GM19240 (cell line): ENCODE measurements around the gene LRRC75B.

Experiments used
- DNase-seq: peaks from one replicate; pipeline ENCODE4 v3.0.0; 2011; ENCODE audit warnings: low spot score; ENCODE audit not compliant: insufficient read length

Gene LRRC75B

DNA sequence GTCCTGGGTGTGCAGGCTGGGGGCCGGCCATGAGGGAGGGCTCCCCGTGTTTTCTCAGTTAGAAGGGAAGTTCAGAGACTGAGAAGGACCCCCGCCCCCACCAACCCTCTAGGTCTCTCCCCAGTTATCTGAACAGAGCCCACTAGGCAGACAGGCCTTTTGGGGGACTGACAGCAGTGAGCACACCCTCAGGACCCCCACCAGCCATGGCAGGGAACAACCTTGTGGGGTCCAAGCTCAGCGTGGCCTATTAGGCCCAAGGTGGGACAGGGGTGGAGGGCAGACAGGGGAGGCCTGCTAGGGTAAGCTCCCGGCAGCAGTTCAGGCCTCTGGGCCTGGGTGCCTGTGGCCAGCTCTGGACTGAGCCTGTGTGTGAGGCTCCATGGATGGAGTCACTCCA, 5.6 kb downstream of the LRRC75B start:
- no peak for DNase-seq

- no peak for DNase-seq
These were observed 6.8 kb downstream of the LRRC75B start for GRCh38 chr22:24585927-24586546.

DNA sequence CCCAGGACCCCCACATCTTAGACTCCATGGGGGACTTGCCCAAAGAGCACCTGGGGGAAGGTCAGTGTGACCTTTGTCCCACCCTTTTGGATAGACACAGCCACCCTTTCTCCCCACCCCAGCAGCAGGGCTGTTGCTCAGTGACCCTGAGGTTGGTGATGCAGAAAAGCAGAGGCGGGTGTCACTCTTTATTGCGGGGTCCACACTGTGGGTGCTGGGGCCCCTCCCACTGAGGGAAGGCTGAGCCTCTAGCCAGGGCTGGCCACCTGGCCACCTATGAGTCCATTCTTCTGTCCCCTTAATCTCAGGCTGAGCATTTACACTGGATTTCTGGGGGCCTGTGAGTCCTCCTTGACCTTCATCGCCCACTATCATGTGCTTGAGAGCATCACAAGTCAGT, 7.4 kb downstream of the LRRC75B start:
- no peak for DNase-seq

DNA sequence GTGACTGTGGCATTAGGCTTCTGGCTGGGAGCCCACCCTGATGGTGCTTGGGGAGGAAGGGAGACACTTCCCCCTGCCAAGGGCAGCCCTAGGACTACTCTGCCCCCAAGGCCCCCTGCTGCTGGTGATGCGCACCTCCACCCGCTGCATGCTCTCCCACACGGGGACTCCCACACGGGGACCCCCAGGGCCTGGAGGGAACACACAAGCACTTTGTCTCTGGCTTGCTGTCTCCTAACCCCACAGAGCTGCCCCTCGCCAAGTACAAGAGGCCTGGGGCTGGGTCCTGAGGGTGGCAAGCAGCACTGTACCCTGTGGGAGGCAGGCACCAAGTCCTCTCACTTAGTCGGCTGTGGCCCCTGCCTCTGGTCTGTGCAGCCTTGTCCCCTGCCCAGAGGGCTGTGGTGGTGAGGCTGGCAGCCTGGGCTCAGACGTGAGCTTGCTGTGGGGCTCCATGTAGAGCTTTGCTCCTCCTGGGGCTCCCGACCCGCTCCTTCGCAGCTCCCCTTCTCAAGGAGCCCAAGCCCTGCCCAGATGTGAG, 7.9 kb downstream of the LRRC75B start:
- DNase-seq = no peak

DNA sequence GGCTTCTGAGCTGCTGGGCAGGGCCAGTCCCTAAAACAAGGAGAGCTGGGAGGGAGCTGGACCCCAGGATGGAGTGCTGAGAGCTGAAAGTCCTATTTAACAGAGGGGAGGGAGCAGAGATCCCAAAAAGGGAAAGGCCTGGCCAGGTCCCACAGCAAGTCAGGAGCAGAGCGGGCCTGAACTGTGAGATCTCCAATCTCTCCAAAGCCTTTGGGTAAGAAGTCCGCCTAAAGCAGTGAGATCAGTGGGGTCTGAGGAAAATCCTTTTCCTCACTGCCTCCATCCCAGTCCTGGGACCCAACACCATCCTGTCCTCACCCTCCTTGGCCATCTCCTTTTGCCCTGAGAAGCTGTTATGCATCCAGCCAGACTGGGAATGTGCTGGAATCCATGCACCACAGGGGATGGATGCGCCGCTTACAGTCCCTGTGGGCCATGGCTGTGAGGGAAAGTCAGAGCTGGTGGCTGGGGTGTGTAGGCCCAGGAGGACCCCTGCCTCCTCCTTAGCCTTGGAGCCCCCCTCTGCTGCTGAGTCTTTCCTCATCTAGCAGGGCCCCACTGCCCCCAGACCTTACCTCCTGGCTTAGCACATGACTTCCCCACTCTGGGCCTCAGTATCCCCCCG, 8.6 kb downstream of the LRRC75B start:
- no peak for DNase-seq

GRCh38 chr22:24583221-24584165, 9.4 kb downstream of the LRRC75B start:
- no peak for DNase-seq

DNA sequence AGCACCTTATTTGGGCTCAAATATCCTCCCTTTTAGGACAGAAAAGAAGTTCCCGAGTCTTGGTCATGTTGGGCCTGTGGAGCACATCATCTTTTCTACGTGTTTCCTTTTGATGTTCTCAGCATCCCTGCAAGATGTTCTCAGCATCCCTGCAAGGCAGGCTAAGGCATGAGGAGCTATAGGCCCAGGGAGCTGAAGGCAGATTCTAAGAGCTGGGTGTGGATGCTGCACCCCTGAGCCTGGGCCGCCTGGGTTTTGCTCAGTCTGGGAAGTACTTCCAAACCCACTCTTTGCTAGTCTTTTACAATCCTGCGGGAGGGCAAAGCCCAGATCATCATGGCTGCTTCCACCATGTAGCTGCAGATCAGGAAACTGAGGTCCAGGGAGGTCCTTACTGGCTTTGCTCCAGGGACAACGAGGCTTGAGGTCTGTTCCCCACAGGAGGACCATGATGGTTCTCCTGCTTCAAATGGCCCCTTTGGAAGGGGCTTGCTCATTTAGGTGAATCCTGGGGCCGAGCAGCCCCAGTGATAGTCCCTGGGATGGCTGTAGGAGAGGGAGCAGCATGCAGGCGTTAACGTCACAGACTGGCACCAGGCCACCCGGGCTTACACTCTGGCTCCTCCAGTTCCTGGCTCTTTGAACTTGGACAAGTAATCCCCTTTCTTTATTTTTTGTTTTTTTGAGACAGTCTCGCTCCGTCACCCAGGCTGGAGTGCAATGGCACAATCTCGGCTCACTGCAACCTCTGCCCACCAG, 10.6 kb downstream of the LRRC75B start:
- DNase-seq = no peak

DNA sequence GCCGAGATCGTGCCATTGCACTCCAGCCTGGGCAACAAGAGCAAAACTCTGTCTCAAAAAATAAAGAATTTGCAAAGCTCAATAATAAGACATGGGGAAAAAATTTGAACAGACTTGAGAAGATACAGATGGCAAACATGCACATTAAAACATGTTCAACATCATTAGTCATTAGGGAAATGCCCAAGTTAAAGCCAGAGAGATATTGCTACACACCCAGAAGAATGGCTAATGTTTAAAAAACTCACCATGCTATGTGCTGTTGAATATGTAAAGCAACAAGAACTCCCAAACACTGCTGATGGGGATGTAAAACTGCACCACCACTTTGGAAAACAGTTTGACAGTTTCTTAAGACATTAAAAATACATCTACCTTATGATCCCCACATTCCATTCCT, 12.6 kb downstream of the LRRC75B start:
- no peak for DNase-seq

DNA sequence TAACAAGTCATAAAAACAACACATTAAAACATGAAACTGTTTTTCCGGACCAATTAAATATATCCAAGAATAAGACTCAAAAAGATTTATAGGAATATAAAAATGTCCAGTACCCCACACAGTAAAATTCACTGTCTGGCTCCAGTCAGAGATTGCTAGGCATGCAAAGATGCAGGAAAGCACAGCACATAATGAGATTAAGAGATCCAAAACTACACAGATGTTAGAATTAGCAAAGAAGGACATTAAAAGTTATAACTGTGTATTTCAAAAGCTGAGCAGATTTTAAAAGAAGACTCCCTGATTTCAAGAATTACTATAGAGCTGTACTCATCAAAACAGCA, 13.6 kb downstream of the LRRC75B start:
- DNase-seq = no peak

- no peak for DNase-seq
These were observed 14.3 kb downstream of the LRRC75B start for GRCh38 chr22:24578355-24579257.

- no peak for DNase-seq
These were observed 16.1 kb downstream of the LRRC75B start for GRCh38 chr22:24576778-24577177.

GRCh38 chr22:24571266-24571665, 21.6 kb downstream of the LRRC75B start:
- no peak for DNase-seq

DNA sequence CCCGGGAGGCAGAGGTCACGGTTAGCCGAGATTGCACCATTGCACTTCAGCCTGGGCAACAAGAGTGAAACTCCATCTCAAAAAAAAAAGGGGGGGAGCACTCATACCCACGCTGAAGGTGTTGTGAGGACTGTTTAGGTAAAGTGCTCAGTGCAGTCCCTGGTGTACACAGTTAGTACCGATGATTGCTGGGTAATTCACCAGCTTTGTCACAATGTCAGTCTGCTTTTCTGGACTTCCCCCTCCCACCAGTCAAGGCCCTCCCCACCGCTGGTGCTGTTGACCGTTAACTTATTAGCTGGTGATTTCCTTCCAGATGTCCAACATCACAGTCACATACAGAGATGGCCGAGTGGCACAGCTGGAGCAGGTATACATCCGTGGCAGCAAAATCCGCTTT, 25.2 kb downstream of the LRRC75B start:
- no peak for DNase-seq

DNA sequence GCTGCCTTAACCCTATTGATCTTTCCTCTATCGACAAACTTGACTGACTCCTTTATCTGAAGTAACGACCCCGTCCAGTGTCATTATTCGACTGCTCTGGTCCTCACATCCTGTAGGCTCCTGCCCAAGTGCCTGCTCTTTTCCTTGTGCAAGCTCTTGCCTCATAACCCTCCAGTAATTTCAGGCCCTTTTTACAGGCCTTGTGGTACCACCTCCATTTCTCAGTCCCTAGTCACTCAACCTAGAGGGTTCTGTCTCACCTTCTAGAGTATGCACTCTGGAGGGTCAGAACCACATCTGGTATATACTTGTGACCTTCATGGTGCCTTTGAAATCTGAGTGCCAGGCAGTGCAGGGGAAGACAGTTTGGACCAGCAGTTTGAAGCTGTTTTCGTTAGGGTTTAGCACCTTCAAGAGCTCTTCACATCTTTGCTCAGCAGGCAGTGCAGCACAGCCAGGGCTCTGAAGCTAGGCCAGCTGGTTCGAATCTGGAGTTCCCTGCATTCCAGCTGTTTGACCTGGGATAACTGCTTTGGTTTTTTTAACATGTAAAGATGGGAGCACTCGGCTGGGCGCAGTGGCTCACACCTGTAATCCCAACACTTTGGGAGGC, 25.9 kb downstream of the LRRC75B start:
- DNase-seq = no peak

DNA sequence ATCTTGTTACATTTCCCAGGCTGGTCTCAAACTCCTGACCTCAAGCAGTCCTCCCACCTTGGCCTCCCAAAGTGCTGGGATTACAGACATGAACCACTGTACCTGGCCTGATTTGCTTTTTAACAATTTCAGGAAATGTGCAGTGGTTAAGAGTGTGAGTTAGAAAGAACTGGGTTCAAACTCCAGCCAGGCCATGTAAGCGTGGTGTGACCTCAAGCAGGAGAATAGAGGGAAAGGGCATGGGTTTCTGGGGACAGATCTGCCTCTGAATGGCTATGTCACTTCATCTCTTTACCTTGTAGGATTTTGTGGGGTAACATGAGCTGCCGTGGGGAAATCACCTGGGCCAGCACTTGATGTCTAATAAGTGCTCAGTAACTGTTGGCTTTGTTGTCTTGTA, 27.8 kb downstream of the LRRC75B start:
- no peak for DNase-seq

GRCh38 chr22:24564376-24565058, 28.4 kb downstream of the LRRC75B start:
- no peak for DNase-seq

DNA sequence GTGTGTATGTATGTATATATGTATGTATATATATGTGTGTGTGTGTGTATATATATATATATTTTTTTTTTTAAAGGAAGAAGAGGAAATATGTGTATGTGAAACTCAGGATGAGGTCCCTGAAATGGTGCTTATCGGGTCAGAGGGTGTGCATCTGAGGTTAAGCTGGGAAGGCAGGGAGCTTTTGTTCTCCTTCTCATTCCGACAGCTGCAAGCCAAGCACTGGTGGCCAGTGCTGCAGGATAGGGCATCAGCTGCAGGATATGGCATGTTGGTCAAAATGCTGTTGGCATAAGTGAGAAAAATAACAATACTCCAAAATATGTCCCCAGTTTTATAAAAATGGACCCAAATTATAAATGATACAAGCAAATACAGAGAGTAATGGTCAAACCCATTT, 29.6 kb downstream of the LRRC75B start:
- no peak for DNase-seq

DNA sequence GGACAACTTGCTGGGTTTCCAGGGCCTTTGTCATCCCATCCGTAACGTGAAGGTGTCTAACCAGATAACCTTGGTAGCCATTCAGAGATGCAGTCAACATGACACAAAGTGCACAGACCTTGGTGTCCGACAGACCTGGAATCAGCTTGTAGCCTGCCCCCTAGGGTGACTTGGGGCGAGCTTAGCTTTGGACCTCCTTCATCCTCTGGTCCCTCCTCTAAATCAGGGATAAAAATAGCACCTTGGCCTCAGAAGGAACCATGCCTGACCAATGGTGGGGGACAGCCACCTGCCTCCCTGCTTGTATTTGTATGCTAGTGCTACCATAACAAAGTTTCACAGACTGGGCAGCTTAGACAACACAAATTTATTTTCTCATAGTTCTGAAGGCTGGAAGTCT, 33.4 kb downstream of the LRRC75B start:
- no peak for DNase-seq
